Measurements from ENCODE around the gene DUSP10.

DNA sequence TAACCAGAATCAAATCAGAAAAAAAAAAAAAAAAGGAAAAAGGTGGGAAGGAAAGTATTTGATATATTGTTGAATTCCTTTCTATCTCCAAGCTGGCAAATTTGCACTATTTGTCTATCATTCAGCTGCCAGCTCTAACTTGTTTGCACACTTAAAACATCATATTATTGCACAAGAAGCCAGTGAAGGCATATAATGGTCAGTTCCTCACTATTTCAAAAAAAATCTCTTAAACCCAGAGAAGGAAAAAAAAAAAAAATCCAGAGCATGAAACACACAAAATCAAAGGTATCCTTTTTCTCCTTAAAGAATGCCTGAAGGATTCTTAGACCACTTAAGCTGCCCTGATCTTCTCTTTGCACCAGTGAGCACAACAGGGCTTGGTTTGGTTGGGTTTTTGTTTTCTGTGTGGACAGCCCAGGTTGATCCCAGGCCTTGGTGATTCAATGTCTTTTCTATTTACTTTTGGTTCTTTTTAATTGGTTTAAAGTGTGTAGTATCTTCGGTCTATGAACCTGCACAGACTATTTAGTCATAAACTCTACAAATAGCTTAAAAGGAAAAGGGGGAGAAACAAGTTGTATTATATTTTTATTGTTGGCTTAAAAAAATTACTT, 40.2 kb downstream of the DUSP10 start:
- TF ChIP-seq POLR2AphosphoS5 (IDR thresholded peaks at IDR 0.05) = no peak
- TF ChIP-seq, protein P1, sequence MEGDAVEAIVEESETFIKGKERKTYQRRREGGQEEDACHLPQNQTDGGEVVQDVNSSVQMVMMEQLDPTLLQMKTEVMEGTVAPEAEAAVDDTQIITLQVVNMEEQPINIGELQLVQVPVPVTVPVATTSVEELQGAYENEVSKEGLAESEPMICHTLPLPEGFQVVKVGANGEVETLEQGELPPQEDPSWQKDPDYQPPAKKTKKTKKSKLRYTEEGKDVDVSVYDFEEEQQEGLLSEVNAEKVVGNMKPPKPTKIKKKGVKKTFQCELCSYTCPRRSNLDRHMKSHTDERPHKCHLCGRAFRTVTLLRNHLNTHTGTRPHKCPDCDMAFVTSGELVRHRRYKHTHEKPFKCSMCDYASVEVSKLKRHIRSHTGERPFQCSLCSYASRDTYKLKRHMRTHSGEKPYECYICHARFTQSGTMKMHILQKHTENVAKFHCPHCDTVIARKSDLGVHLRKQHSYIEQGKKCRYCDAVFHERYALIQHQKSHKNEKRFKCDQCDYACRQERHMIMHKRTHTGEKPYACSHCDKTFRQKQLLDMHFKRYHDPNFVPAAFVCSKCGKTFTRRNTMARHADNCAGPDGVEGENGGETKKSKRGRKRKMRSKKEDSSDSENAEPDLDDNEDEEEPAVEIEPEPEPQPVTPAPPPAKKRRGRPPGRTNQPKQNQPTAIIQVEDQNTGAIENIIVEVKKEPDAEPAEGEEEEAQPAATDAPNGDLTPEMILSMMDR (IDR thresholded peaks at IDR 0.05) = no peak
